Stimulated activated naive CD4-positive, alpha-beta T cell (primary cell): ENCODE data around the gene CCDC198.

Source experiments
- DNase-seq, 6 experiments: peaks; one replicate each; lab custom pipeline; 2025; lab: John Stamatoyannopoulos, UW

The CCDC198 gene

GRCh38 chr14:57464008-57464730, 29.5 kb downstream of the CCDC198 start:
- no peak for DNase-seq

- DNase-seq, result no peak
Observed at GRCh38 chr14:57462551-57462950, 31.1 kb downstream of the CCDC198 start.

GRCh38 chr14:57461777-57462320, 31.8 kb downstream of the CCDC198 start:
- no peak for DNase-seq

GRCh38 chr14:57435923-57436322, 57.7 kb downstream of the CCDC198 start:
- DNase-seq, result no peak

- no peak for DNase-seq
Observed at GRCh38 chr14:57420986-57421385, 72.7 kb downstream of the CCDC198 start.

- no peak for DNase-seq
Observed at GRCh38 chr14:57420033-57420432, 73.6 kb downstream of the CCDC198 start.
